Esophagus muscularis mucosa (tissue), 4 donors: ENCODE data around the gene FHL3. TPM values are rescaled to one million over a fixed set of nuclear protein-coding genes. Genes with fewer than 3 reads are reported as not detected.
"Not testable (repeated sequence)": the region's sequence is repeated elsewhere in the genome, so short reads cannot be mapped to it uniquely, and the experiment has no call there.

Experiments
- DNase-seq: peaks from one replicate; pipeline ENCODE4 v3.0.0-alpha.2; 2017; ENCODE audit errors: extremely low spot score
- H3K27ac ChIP-seq, 4 donors: fragments of 200-600 bp; sonication (generic); replicated peaks in 1 of 4; 1 replicate in 3 of 4; 2 replicates in 1 of 4; pipeline ENCODE4 v1.5.1; 2016 to 2019; ENCODE audit warnings: mild to moderate bottlenecking in 1 of 4
- H3K27me3 ChIP-seq, 4 donors: fragments of 200-600 bp; sonication (generic); one replicate each; pipeline versions ENCODE4 v1.5.1 to v1.6.0; 2016 to 2019
- H3K36me3 ChIP-seq, 4 donors: fragments of 200-600 bp; sonication (generic); one replicate each; pipeline ENCODE4 v1.5.1; 2016 to 2019
- H3K4me1 ChIP-seq, 4 donors: fragments of 200-600 bp; sonication (generic); one replicate each; pipeline ENCODE4 v1.5.1; 2016 to 2019
- H3K4me3 ChIP-seq, 4 donors: fragments of 200-600 bp; sonication (generic); 1 replicate in 2 of 4; 2 replicates in 2 of 4; pipeline ENCODE4 v1.5.1; 2016 to 2019; ENCODE audit warnings: mild to moderate bottlenecking in 4 of 4, moderate library complexity in 1 of 4
- H3K9me3 ChIP-seq, 4 donors: fragments of 200-600 bp; sonication (generic); 1 replicate in 3 of 4; 2 replicates in 1 of 4; pipeline ENCODE4 v1.5.1; 2016 to 2019
- CTCF ChIP-seq, 3 experiments: fragments of 200-600 bp in 2 of 3; fragments of 450-650 bp in 1 of 3; sonication (generic) in 2 of 3; IDR thresholded peaks; one replicate each; pipeline ENCODE4 v1.5.1; 2017 to 2019; ENCODE audit warnings: antibody characterized with exemption in 3 of 3, mild to moderate bottlenecking in 2 of 3, moderate library complexity in 1 of 3
- EP300 ChIP-seq: sonication (generic); formaldehyde crosslinking; IDR thresholded peaks from one replicate; pipeline ENCODE4 v1.6.1; 2017; ENCODE audit warnings: antibody characterized with exemption
- POLR2A ChIP-seq: fragments of 450-650 bp; IDR thresholded peaks from one replicate; pipeline ENCODE4 v1.6.1; 2017; ENCODE audit warnings: antibody characterized with exemption, moderate library complexity, mild to moderate bottlenecking, low read depth
- POLR2AphosphoS5 ChIP-seq, 2 donors: sonication (generic); formaldehyde crosslinking; IDR thresholded peaks; one replicate each; pipeline ENCODE4 v1.6.1; 2017; ENCODE audit warnings: antibody characterized with exemption in 2 of 2
- WGBS: methylation state at CpG from one replicate; pipeline ENCODE4 v1.1.5; 2018; 5-methylcytosine and 5-hydroxymethylcytosine counted together
- intact Hi-C: fragments of 100-400 bp; cut with DNase I; formaldehyde crosslinking; loops from one replicate; pipeline ENCODE4 v1.15.1; 2023
- total RNA-seq, 4 donors: library from RNA; depleted of rRNA; stranded (reverse); fragments of >200 nt; gene quantifications; one replicate each; pipeline versions ENCODE4 v1.1.0 to v1.2.1, GENCODE V29; 2016

FHL3 gene
- total RNA-seq, 4 donors from 2014 or later, result 38.3 to 76.9 (median 52.9) TPM

- Histone ChIP-seq H3K4me1 (peaks cover 12 to 14% (median 12%) of the 10 kb centered on the region in 4 donors), H3K27me3 (peaks cover 0 to 35% (median 2%) of the 10 kb centered on the region in 4 donors), H3K4me3 (no peak overlapping the region), H3K27ac (no peak overlapping the region), H3K36me3 (no peaks in the 10 kb centered on the region), H3K9me3 (no peaks in the 10 kb centered on the region)
- no peak for TF ChIP-seq POLR2A
- no peak for TF ChIP-seq POLR2AphosphoS5 (IDR thresholded peaks at IDR 0.05)
- no peak for TF ChIP-seq CTCF (IDR thresholded peaks at IDR 0.05)
- no peak for TF ChIP-seq EP300
- WGBS, result 93% methylated on average over 7 of the region's 13 CpGs
- intact Hi-C loops, result loop anchor here (10.0 kb wide), 1 partner anchor 800 kb away; no protein-coding TSS in a partner anchor
- no peak for DNase-seq
Observed at GRCh38 chr1:38034871-38035270, 29.6 kb upstream of the FHL3 start.

- not testable (repeated sequence) for H3K27ac ChIP-seq, H3K9me3 ChIP-seq, H3K4me3 ChIP-seq, DNase-seq, H3K36me3 ChIP-seq
- intact Hi-C loops, result loop anchor here (10.0 kb wide), 1 partner anchor 802 kb away; no protein-coding TSS in a partner anchor
- whole genome bisulfite sequencing, result 90% methylated on average over 2 of the region's 2 CpGs
- peaks cover 0 to 16% (median 0%) of the 10 kb centered on the region in 4 donors for H3K27me3 ChIP-seq
- H3K4me1 ChIP-seq, result peaks cover 27 to 31% (median 28%) of the 10 kb centered on the region in 4 donors
Observed at GRCh38 chr1:38032992-38033391, 27.7 kb upstream of the FHL3 start.

GRCh38 chr1:38031513-38031866 lies 26.2 kb upstream of the FHL3 start:
- intact Hi-C loops, result loop anchor here (10.0 kb wide), 1 partner anchor 803 kb away; no protein-coding TSS in a partner anchor
- no peak overlapping the region for H3K27ac ChIP-seq

GRCh38 chr1:38030596-38031512 lies 25.5 kb upstream of the FHL3 start:
- H3K4me1 ChIP-seq, result peaks cover 27 to 32% (median 28%) of the 10 kb centered on the region in 4 donors
- H3K9me3 ChIP-seq, result no peaks in the 10 kb centered on the region
- TF ChIP-seq CTCF (IDR thresholded peaks at IDR 0.05), result no peak
- no peak for TF ChIP-seq POLR2A
- TF ChIP-seq EP300, result no peak
- TF ChIP-seq POLR2AphosphoS5 (IDR thresholded peaks at IDR 0.05), result no peak
- 84% methylated on average over 11 of the region's 17 CpGs for WGBS
- DNase-seq, result no peak
- peaks cover 3 to 16% (median 15%) of the 10 kb centered on the region in 4 donors for H3K36me3 ChIP-seq
- H3K4me3 ChIP-seq, result no peak overlapping the region
- H3K27ac ChIP-seq, result no peak overlapping the region
- H3K27me3 ChIP-seq, result peaks cover 0 to 12% (median 0%) of the 10 kb centered on the region in 4 donors
- intact Hi-C loops, result loop anchor here (10.0 kb wide), 1 partner anchor 804 kb away; no protein-coding TSS in a partner anchor

More at GRCh38 chr1:38031513-38031866, 26.2 kb upstream of the FHL3 start:
- 76% methylated on average over 4 of the region's 4 CpGs for WGBS
- peaks cover 0 to 12% (median 0%) of the 10 kb centered on the region in 4 donors for H3K27me3 ChIP-seq
- H3K36me3 ChIP-seq, result peaks cover 0 to 10% (median 9%) of the 10 kb centered on the region in 4 donors
- H3K9me3 ChIP-seq, result no peaks in the 10 kb centered on the region
- no peak for DNase-seq
- TF ChIP-seq POLR2A (no peak), CTCF (IDR thresholded peaks at IDR 0.05) (no peak), POLR2AphosphoS5 (IDR thresholded peaks at IDR 0.05) (no peak), EP300 (no peak)
- H3K4me3 ChIP-seq, result no peak overlapping the region
- H3K4me1 ChIP-seq, result peaks cover 27 to 32% (median 28%) of the 10 kb centered on the region in 4 donors
